Epithelial cell of proximal tubule (primary cell): Measurements from ENCODE around the gene FRMPD2. TPM values are rescaled to one million over a fixed set of nuclear protein-coding genes. Genes with fewer than 3 reads are reported as not detected.

Experiments
- DNase-seq: peaks from one replicate; pipeline ENCODE4 v3.0.0-alpha.2; 2011; ENCODE audit warnings: low read depth
- H3K4me3 ChIP-seq: 2 replicates; pipeline ENCODE4 v1.5.1; 2011; ENCODE audit warnings: low read depth, mild to moderate bottlenecking, low read length
- CTCF ChIP-seq: conservative IDR thresholded peaks from 2 replicates; pipeline ENCODE4 v1.5.1; 2012; ENCODE audit warnings: low read depth, mild to moderate bottlenecking, low read length
- total RNA-seq: library from RNA; depleted of rRNA; stranded (reverse); fragments of >200 nt; gene quantifications from 2 replicates; pipeline ENCODE4 v1.2.3, GENCODE V29; 2015

Gene FRMPD2
- total RNA-seq, 1 donor from 2014 or later = under 0.01 TPM

GRCh38 chr10:48197236-48197899, 77.1 kb downstream of the FRMPD2 start:
- H3K4me3 ChIP-seq = no peak overlapping the region
- no peak for DNase-seq
- no peak for TF ChIP-seq CTCF

GRCh38 chr10:48195803-48196202, 78.7 kb downstream of the FRMPD2 start:
- H3K4me3 ChIP-seq = no peak overlapping the region
- TF ChIP-seq CTCF = no peak
- DNase-seq = no peak

- TF ChIP-seq CTCF = no peak
- no peak for DNase-seq
Measured at GRCh38 chr10:48194830-48195229, 79.7 kb downstream of the FRMPD2 start.

GRCh38 chr10:48193556-48193955, 80.9 kb downstream of the FRMPD2 start:
- no peak for DNase-seq
- H3K4me3 ChIP-seq = no peak overlapping the region
- no peak for TF ChIP-seq CTCF

More at GRCh38 chr10:48194830-48195229, 79.7 kb downstream of the FRMPD2 start:
- H3K4me3 ChIP-seq = no peak overlapping the region

DNA sequence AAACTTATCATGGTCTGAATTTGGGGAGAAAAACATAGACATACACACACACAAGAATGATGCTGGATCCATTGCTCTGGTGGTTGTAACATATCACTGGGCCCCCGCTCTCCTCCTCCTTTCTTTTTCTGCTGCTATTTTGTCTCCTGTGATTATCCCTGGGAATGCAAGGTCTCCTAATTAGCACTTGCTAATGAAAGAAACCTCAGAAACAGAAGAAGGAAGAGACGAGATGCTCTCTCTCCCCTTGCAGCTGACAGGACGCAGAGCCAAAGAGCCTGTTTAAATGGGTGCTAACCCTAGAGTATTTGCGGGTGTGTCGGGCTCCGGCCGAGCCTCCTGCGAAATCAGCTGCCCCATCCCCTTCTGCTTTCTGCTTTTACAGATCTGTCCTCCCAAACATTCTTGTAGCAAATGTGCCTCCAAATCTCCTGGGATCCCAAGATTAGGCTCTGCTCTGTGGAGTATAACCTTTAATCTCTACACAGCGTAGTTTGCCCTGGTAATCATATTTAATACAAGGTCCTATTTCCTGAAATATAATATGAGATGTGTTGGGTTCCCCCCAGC, 81.5 kb downstream of the FRMPD2 start:
- TF ChIP-seq CTCF = no peak
- DNase-seq = no peak
- H3K4me3 ChIP-seq = no peak overlapping the region

- H3K4me3 ChIP-seq = no peak overlapping the region
- TF ChIP-seq CTCF = no peak
- peak; percentile 88 for DNase-seq
Measured at GRCh38 chr10:48187713-48188485, 86.6 kb downstream of the FRMPD2 start.
